HUES64 (cell line): ENCODE measurements around the gene CDC14B.
"Not testable (repeated sequence)": the region's sequence is repeated elsewhere in the genome, so short reads cannot be mapped to it uniquely, and the experiment has no call there.

Source experiments
- H3K27ac ChIP-seq: 2 replicates; pipeline ENCODE4 v1.7.0; 2013; ENCODE audit warnings: low read depth, low read length, inconsistent platforms
- H3K27me3 ChIP-seq: 2 replicates; pipeline ENCODE4 v1.6.1; 2013; ENCODE audit warnings: mild to moderate bottlenecking, low read length; ENCODE audit not compliant: insufficient read depth
- H3K36me3 ChIP-seq: 2 replicates; pipeline ENCODE4 v1.6.1; 2013; ENCODE audit warnings: mild to moderate bottlenecking, low read length; ENCODE audit not compliant: insufficient read depth
- H3K4me1 ChIP-seq: 2 replicates; pipeline ENCODE4 v1.6.1; 2013; ENCODE audit warnings: mild to moderate bottlenecking, low read length, moderate library complexity; ENCODE audit not compliant: insufficient read depth
- H3K4me3 ChIP-seq: 2 replicates; pipeline ENCODE4 v1.5.1; 2013; ENCODE audit warnings: mild to moderate bottlenecking, low read length, moderate library complexity
- H3K9ac ChIP-seq: 2 replicates; pipeline ENCODE4 v1.6.1; 2013; ENCODE audit warnings: mild to moderate bottlenecking, low read depth, low read length
- H3K9me3 ChIP-seq: 2 replicates; pipeline ENCODE4 v1.6.1; 2013; ENCODE audit warnings: low read depth, low read length; ENCODE audit not compliant: insufficient read depth
- WGBS: fragments of 150-250, 120-280 bp; methylation state at CpG from one replicate; pipeline ENCODE4 v1.1.7; 2013; ENCODE audit warnings: missing lambda C conversion rate; 5-methylcytosine and 5-hydroxymethylcytosine counted together

The CDC14B gene

GRCh38 chr9:96582199-96582598 is 37.4 kb downstream of the CDC14B start:
- 94% methylated on average over 2 of the region's 2 CpGs for WGBS
- not testable (repeated sequence) for H3K27me3 ChIP-seq, H3K9me3 ChIP-seq, H3K27ac ChIP-seq, H3K9ac ChIP-seq, H3K4me3 ChIP-seq, H3K36me3 ChIP-seq
- peaks cover 28% of the 10 kb centered on the region for H3K4me1 ChIP-seq

GRCh38 chr9:96581786-96582185 is 37.9 kb downstream of the CDC14B start:
- Histone ChIP-seq H3K27ac (no peak overlapping the region), H3K4me1 (peaks cover 28% of the 10 kb centered on the region), H3K9me3 (no peaks in the 10 kb centered on the region), H3K9ac (no peak overlapping the region), H3K27me3 (no peaks in the 10 kb centered on the region), H3K36me3 (no peaks in the 10 kb centered on the region), H3K4me3 (no peak overlapping the region)
- 65% methylated on average over 6 of the region's 6 CpGs for WGBS

GRCh38 chr9:96581301-96581700 is 38.3 kb downstream of the CDC14B start:
- H3K9me3 ChIP-seq: no peaks in the 10 kb centered on the region
- WGBS: 85% methylated on average over 2 of the region's 4 CpGs

GRCh38 chr9:96574931-96575351 is 44.7 kb downstream of the CDC14B start:
- no peak overlapping the region for H3K9ac ChIP-seq
- no peaks in the 10 kb centered on the region for H3K9me3 ChIP-seq
- H3K4me1 ChIP-seq: peaks cover 9% of the 10 kb centered on the region
- no peak overlapping the region for H3K4me3 ChIP-seq
- no peak overlapping the region for H3K27ac ChIP-seq
- no peaks in the 10 kb centered on the region for H3K36me3 ChIP-seq
- 93% methylated on average over 8 of the region's 8 CpGs for WGBS
- H3K27me3 ChIP-seq: no peaks in the 10 kb centered on the region

More at GRCh38 chr9:96581301-96581700, 38.3 kb downstream of the CDC14B start:
- Histone ChIP-seq H3K36me3 (no peaks in the 10 kb centered on the region), H3K4me3 (no peak overlapping the region), H3K27me3 (no peaks in the 10 kb centered on the region), H3K9ac (no peak overlapping the region), H3K4me1 (peaks cover 28% of the 10 kb centered on the region), H3K27ac (no peak overlapping the region)

GRCh38 chr9:96574455-96574854 is 45.2 kb downstream of the CDC14B start:
- Histone ChIP-seq H3K27me3 (no peaks in the 10 kb centered on the region), H3K9ac (no peak overlapping the region), H3K27ac (no peak overlapping the region), H3K4me1 (peaks cover 9% of the 10 kb centered on the region), H3K9me3 (no peaks in the 10 kb centered on the region), H3K36me3 (no peaks in the 10 kb centered on the region), H3K4me3 (no peak overlapping the region)
- 94% methylated on average over 3 of the region's 4 CpGs for WGBS

- H3K4me1 ChIP-seq: peaks cover 15% of the 10 kb centered on the region
- H3K27ac ChIP-seq: peak overlapping the region; percentile 68; the same call in 1 of the 2 replicates
- H3K9ac ChIP-seq: peak overlapping the region; percentile 52
- peak overlapping the region; percentile 78 for H3K4me3 ChIP-seq
- 2% methylated on average over 18 of the region's 20 CpGs for WGBS
- H3K27me3 ChIP-seq: no peaks in the 10 kb centered on the region; the same call in 1 of the 2 replicates
- H3K36me3 ChIP-seq: peaks cover 2% of the 10 kb centered on the region
- H3K9me3 ChIP-seq: no peaks in the 10 kb centered on the region
Measured at GRCh38 chr9:96567203-96567700, 52.4 kb downstream of the CDC14B start.

GRCh38 chr9:96566498-96567202 is 53.0 kb downstream of the CDC14B start:
- H3K27me3 ChIP-seq: no peaks in the 10 kb centered on the region; the same call in 1 of the 2 replicates
- under 1% methylated on average over 59 of the region's 59 CpGs for WGBS
- H3K36me3 ChIP-seq: peaks cover 7% of the 10 kb centered on the region
- H3K4me1 ChIP-seq: peaks cover 11% of the 10 kb centered on the region
- H3K27ac ChIP-seq: peak overlapping the region; percentile 68; the same call in 1 of the 2 replicates
- no peaks in the 10 kb centered on the region for H3K9me3 ChIP-seq
- peak overlapping the region; percentile 78 for H3K4me3 ChIP-seq
- peak overlapping the region; percentile 52 for H3K9ac ChIP-seq

GRCh38 chr9:96565671-96566497 is 53.8 kb downstream of the CDC14B start:
- Histone ChIP-seq H3K4me3 (peak overlapping the region; percentile 78), H3K9ac (no peak overlapping the region), H3K4me1 (peaks cover 11% of the 10 kb centered on the region), H3K36me3 (peaks cover 9% of the 10 kb centered on the region), H3K27ac (peak overlapping the region; percentile 34; the same call in 1 of the 2 replicates), H3K27me3 (no peaks in the 10 kb centered on the region; the same call in 1 of the 2 replicates), H3K9me3 (no peaks in the 10 kb centered on the region)
- 33% methylated on average over 8 of the region's 8 CpGs for WGBS

- no peaks in the 10 kb centered on the region; the same call in 1 of the 2 replicates for H3K27me3 ChIP-seq
- H3K27ac ChIP-seq: no peak overlapping the region
- H3K4me3 ChIP-seq: no peak overlapping the region
- 89% methylated on average over 4 of the region's 4 CpGs for WGBS
- no peak overlapping the region for H3K9ac ChIP-seq
- H3K9me3 ChIP-seq: no peaks in the 10 kb centered on the region
- H3K36me3 ChIP-seq: peaks cover 9% of the 10 kb centered on the region
- H3K4me1 ChIP-seq: peaks cover 13% of the 10 kb centered on the region
Measured at GRCh38 chr9:96564217-96564616, 55.4 kb downstream of the CDC14B start.

- Histone ChIP-seq H3K27ac (no peak overlapping the region), H3K4me3 (no peak overlapping the region), H3K27me3 (no peaks in the 10 kb centered on the region), H3K4me1 (peaks cover 29% of the 10 kb centered on the region), H3K9me3 (no peaks in the 10 kb centered on the region), H3K9ac (no peak overlapping the region), H3K36me3 (peaks cover 9% of the 10 kb centered on the region)
- 88% methylated on average over 5 of the region's 6 CpGs for WGBS
Measured at GRCh38 chr9:96559339-96559943, 60.2 kb downstream of the CDC14B start.

- Histone ChIP-seq H3K27me3 (no peaks in the 10 kb centered on the region), H3K4me3 (no peak overlapping the region), H3K9ac (no peak overlapping the region), H3K9me3 (no peaks in the 10 kb centered on the region), H3K27ac (no peak overlapping the region), H3K4me1 (peaks cover 29% of the 10 kb centered on the region), H3K36me3 (peaks cover 9% of the 10 kb centered on the region)
- WGBS: 88% methylated on average over 1 of the region's 1 CpG
Measured at GRCh38 chr9:96557921-96558320, 61.7 kb downstream of the CDC14B start.
